Stomach (tissue), 4 donors: ENCODE results near the gene SGMS1.

ENCODE experiments used
- CTCF ChIP-seq, 7 experiments: fragments of 450-650 bp in 4 of 7; fragments of 200-600 bp in 3 of 7; sonication (generic) in 3 of 7; IDR thresholded peaks; one replicate each; pipeline ENCODE4 v1.5.1; 2016 to 2019; ENCODE audit warnings: antibody characterized with exemption in 7 of 7, control low read depth in 2 of 7, mild to moderate bottlenecking in 1 of 7
- POLR2AphosphoS5 ChIP-seq, 3 donors: sonication (generic); formaldehyde crosslinking; IDR thresholded peaks; one replicate each; pipeline ENCODE4 v1.6.1; 2016; ENCODE audit warnings: antibody characterized with exemption in 3 of 3

GRCh38 chr10:50410066-50410811 lies 213.5 kb downstream of the SGMS1 start:
- TF ChIP-seq POLR2AphosphoS5 (IDR thresholded peaks at IDR 0.05), result no peak
- no peak for TF ChIP-seq CTCF (IDR thresholded peaks at IDR 0.05)
